ENCODE results near the gene PDCD2.

Gene PDCD2

GRCh38 chr6:170572704-170573466 is 11.6 kb downstream of the PDCD2 start:
- TF ChIP-seq EGR1 (IDR thresholded peaks at IDR 0.05), result no peak
- TF ChIP-seq CEBPB (IDR thresholded peaks at IDR 0.05), result no peak
- no peak for TF ChIP-seq FOXM1 (IDR thresholded peaks at IDR 0.05; ENCODE audit: borderline replicate concordance, low read depth)
- TF ChIP-seq USF1 (IDR thresholded peaks at IDR 0.05), result no peak
- no peak for TF ChIP-seq RAD21 (IDR thresholded peaks at IDR 0.05; ENCODE audit: low read depth)
- no peak for TF ChIP-seq YY1 (IDR thresholded peaks at IDR 0.05; ENCODE audit: low read depth)
- TF ChIP-seq REST (IDR thresholded peaks at IDR 0.05; ENCODE audit: low read depth), result no peak
- TF ChIP-seq MAX (IDR thresholded peaks at IDR 0.05), result no peak
- TF ChIP-seq NFIC (IDR thresholded peaks at IDR 0.05), result no peak
- no peak for TF ChIP-seq EP300 (IDR thresholded peaks at IDR 0.05; ENCODE audit: borderline replicate concordance)
- TF ChIP-seq CREB1 (IDR thresholded peaks at IDR 0.05; ENCODE audit: low read depth), result no peak
- TF ChIP-seq TEAD4 (IDR thresholded peaks at IDR 0.05), result no peak
- TF ChIP-seq TAF1 (IDR thresholded peaks at IDR 0.05; ENCODE audit: low read depth), result no peak
- TF ChIP-seq ZBTB7A (IDR thresholded peaks at IDR 0.05; ENCODE audit: low read depth), result no peak
- no peak for TF ChIP-seq TCF12 (IDR thresholded peaks at IDR 0.05; ENCODE audit: low read depth)

GRCh38 chr6:170564936-170565530 is 19.4 kb downstream of the PDCD2 start:
- TF ChIP-seq RAD21 (IDR thresholded peaks at IDR 0.05; ENCODE audit: low read depth) (no peak), TAF1 (IDR thresholded peaks at IDR 0.05; ENCODE audit: low read depth) (no peak), EP300 (IDR thresholded peaks at IDR 0.05; ENCODE audit: borderline replicate concordance) (no peak), TCF12 (IDR thresholded peaks at IDR 0.05; ENCODE audit: low read depth) (no peak), EGR1 (IDR thresholded peaks at IDR 0.05) (no peak), CEBPB (IDR thresholded peaks at IDR 0.05) (0 out of 2 replicates have a peak, but pooled peaks have one; percentile 6), TEAD4 (IDR thresholded peaks at IDR 0.05) (no peak), REST (IDR thresholded peaks at IDR 0.05; ENCODE audit: low read depth) (no peak), USF1 (IDR thresholded peaks at IDR 0.05) (no peak)

GRCh38 chr6:170561555-170561954 is 22.9 kb downstream of the PDCD2 start:
- TF ChIP-seq YY1 (IDR thresholded peaks at IDR 0.05; ENCODE audit: low read depth) (no peak), FOXM1 (IDR thresholded peaks at IDR 0.05; ENCODE audit: borderline replicate concordance, low read depth) (no peak), TCF12 (IDR thresholded peaks at IDR 0.05; ENCODE audit: low read depth) (no peak), RAD21 (IDR thresholded peaks at IDR 0.05; ENCODE audit: low read depth) (no peak), TEAD4 (IDR thresholded peaks at IDR 0.05) (no peak), ZBTB7A (IDR thresholded peaks at IDR 0.05; ENCODE audit: low read depth) (no peak), NFIC (IDR thresholded peaks at IDR 0.05) (no peak), MAX (IDR thresholded peaks at IDR 0.05) (no peak), CREB1 (IDR thresholded peaks at IDR 0.05; ENCODE audit: low read depth) (no peak)

GRCh38 chr6:170555305-170555704 is 29.1 kb downstream of the PDCD2 start:
- TF ChIP-seq CEBPB (IDR thresholded peaks at IDR 0.05) (no peak), ZBTB7A (IDR thresholded peaks at IDR 0.05; ENCODE audit: low read depth) (no peak), FOXM1 (IDR thresholded peaks at IDR 0.05; ENCODE audit: borderline replicate concordance, low read depth) (no peak), RAD21 (IDR thresholded peaks at IDR 0.05; ENCODE audit: low read depth) (no peak), EGR1 (IDR thresholded peaks at IDR 0.05) (no peak), CREB1 (IDR thresholded peaks at IDR 0.05; ENCODE audit: low read depth) (no peak), TAF1 (IDR thresholded peaks at IDR 0.05; ENCODE audit: low read depth) (no peak), USF1 (IDR thresholded peaks at IDR 0.05) (no peak), TEAD4 (IDR thresholded peaks at IDR 0.05) (no peak), YY1 (IDR thresholded peaks at IDR 0.05; ENCODE audit: low read depth) (no peak), TCF12 (IDR thresholded peaks at IDR 0.05; ENCODE audit: low read depth) (no peak), REST (IDR thresholded peaks at IDR 0.05; ENCODE audit: low read depth) (no peak), NFIC (IDR thresholded peaks at IDR 0.05) (no peak), MAX (IDR thresholded peaks at IDR 0.05) (no peak), EP300 (IDR thresholded peaks at IDR 0.05; ENCODE audit: borderline replicate concordance) (no peak)
